AG04449 (cell line): ENCODE data around the gene MTF1.
"Not testable (repeated sequence)": the region's sequence is repeated elsewhere in the genome, so short reads cannot be mapped to it uniquely, and the experiment has no call there.

Experiments
- CTCF ChIA-PET: fragments of 350-600 bp; formaldehyde crosslinking; extraction: SDS; loops from one replicate; lab custom pipeline; 2021; ENCODE audit warnings: antibody characterized with exemption; lab: Yijun Ruan, JAX
- POLR2A ChIA-PET: fragments of 400-600, 350-600 bp; formaldehyde crosslinking; extraction: SDS; loops from one replicate; lab custom pipeline; 2020; ENCODE audit warnings: antibody characterized with exemption, inconsistent platforms; lab: Yijun Ruan, JAX
- DNase-seq: peaks from one replicate; pipeline ENCODE4 v3.0.0-alpha.2; 2010; ENCODE audit warnings: low read depth, low spot score
- H3K4me3 ChIP-seq: 2 replicates; pipeline ENCODE4 v1.5.1; 2011; ENCODE audit warnings: low read depth, mild to moderate bottlenecking, control low read depth, low read length
- CTCF ChIP-seq: IDR thresholded peaks from one replicate; pipeline ENCODE4 v1.5.1; 2011; ENCODE audit warnings: mild to moderate bottlenecking, moderate library complexity, low read length, control low read depth, inconsistent platforms; ENCODE audit not compliant: insufficient read depth; ENCODE audit errors: missing control alignments

Gene MTF1

GRCh38 chr1:37901191-37901892 lies 42.0 kb upstream of the MTF1 start:
- ChIA-PET CTCF (interaction anchor here (0.7 kb wide), 1 partner anchor 41 kb away, joined by 3 read pairs; no protein-coding TSS in a partner anchor), POLR2A (no interaction called here)
- no peak for DNase-seq
- H3K4me3 ChIP-seq, result no peak overlapping the region
- TF ChIP-seq CTCF, result no peak

GRCh38 chr1:37897563-37897962 lies 38.2 kb upstream of the MTF1 start:
- H3K4me3 ChIP-seq, POLR2A ChIA-PET, DNase-seq: not testable (repeated sequence)
- CTCF ChIA-PET, result interaction anchor here (1.5 kb wide), 1 partner anchor 37 kb away, joined by 3 read pairs; no protein-coding TSS in a partner anchor

- CTCF ChIA-PET, result interaction anchor here (3.7 to 4.6 kb wide), 2 partner anchors 17 to 33 kb away, joined by 15 to 27 read pairs; no protein-coding TSS in a partner anchor
- no peak for DNase-seq
- H3K4me3 ChIP-seq, result no peak overlapping the region
- POLR2A ChIA-PET, result no interaction called here
- TF ChIP-seq CTCF, result no peak
Observed at GRCh38 chr1:37893673-37894072, 34.3 kb upstream of the MTF1 start.

GRCh38 chr1:37892151-37893047 lies 33.0 kb upstream of the MTF1 start:
- H3K4me3 ChIP-seq, result no peak overlapping the region
- DNase-seq, result peak; percentile 41
- TF ChIP-seq CTCF, result no peak
- CTCF ChIA-PET, result interaction anchor here (0.9 to 4.6 kb wide), 8 partner anchors 10 to 942 kb away, joined by 3 to 27 read pairs (median 4); no protein-coding TSS in a partner anchor
- POLR2A ChIA-PET, result no interaction called here

- DNase-seq, result peak; percentile 4
- POLR2A ChIA-PET, result no interaction called here
Observed at GRCh38 chr1:37890378-37891014, 31.1 kb upstream of the MTF1 start.

More at GRCh38 chr1:37890378-37891014, 31.1 kb upstream of the MTF1 start:
- TF ChIP-seq CTCF, result no peak
- no peak overlapping the region for H3K4me3 ChIP-seq
- CTCF ChIA-PET, result interaction anchor here (0.7 to 5.5 kb wide), 11 partner anchors 8 to 89 kb away, joined by 3 to 33 read pairs (median 9); partner anchors contain the start of gene MTF1
